CD14-positive monocyte (primary cell): ENCODE results near the gene NANOS3. TPM values are rescaled to one million over a fixed set of nuclear protein-coding genes. Genes with fewer than 3 reads are reported as not detected.

Source experiments
- DNase-seq, 3 donors: peaks; one replicate each; pipeline ENCODE4 v3.0.0-alpha.2; 2011 to 2022
- H2AFZ ChIP-seq: 2 replicates; pipeline ENCODE4 v1.6.0; 2012; ENCODE audit warnings: mild to moderate bottlenecking, low read depth, low read length, inconsistent platforms; ENCODE audit not compliant: insufficient read depth, poor library complexity, severe bottlenecking
- H3K27ac ChIP-seq, 2 donors: 1 replicate in 1 of 2; 2 replicates in 1 of 2; pipeline ENCODE4 v1.5.1; 2012 to 2013; ENCODE audit warnings: low read length in 2 of 2, control low read depth in 1 of 2, inconsistent platforms in 1 of 2, low read depth in 1 of 2, mild to moderate bottlenecking in 1 of 2
- H3K27me3 ChIP-seq, 2 donors: one replicate each; pipeline versions ENCODE4 v1.6.0 to v1.6.1; 2011 to 2013; ENCODE audit warnings: low read length in 2 of 2; ENCODE audit not compliant: control insufficient read depth in 2 of 2, insufficient read depth in 2 of 2
- H3K36me3 ChIP-seq, 2 donors: replicated peaks in 1 of 2; 1 replicate in 1 of 2; 2 replicates in 1 of 2; pipeline versions ENCODE4 v1.5.1 to v1.6.1; 2012 to 2013; ENCODE audit warnings: low read length in 2 of 2, control low read depth in 1 of 2, inconsistent platforms in 1 of 2, mild to moderate bottlenecking in 1 of 2; ENCODE audit not compliant: insufficient read depth in 2 of 2, control insufficient read depth in 1 of 2
- H3K4me1 ChIP-seq, 2 donors: 1 replicate in 1 of 2; 2 replicates in 1 of 2; pipeline versions ENCODE4 v1.5.1 to v1.6.1; 2012 to 2013; ENCODE audit warnings: low read length in 2 of 2, control low read depth in 1 of 2, inconsistent platforms in 1 of 2, mild to moderate bottlenecking in 1 of 2, moderate library complexity in 1 of 2; ENCODE audit not compliant: insufficient read depth in 2 of 2, control insufficient read depth in 1 of 2
- H3K4me2 ChIP-seq: replicated peaks from 2 replicates; pipeline ENCODE3; 2012; ENCODE audit warnings: low read length, moderate library complexity, mild to moderate bottlenecking; ENCODE audit not compliant: poor library complexity, severe bottlenecking; ENCODE audit errors: extremely low read depth
- H3K4me3 ChIP-seq, 3 experiments: fragments of 200-600 bp in 1 of 3; sonication (generic) in 1 of 3; replicated peaks in 1 of 3; 1 replicate in 2 of 3; 2 replicates in 1 of 3; pipeline ENCODE4 v1.5.1; 2011 to 2013; ENCODE audit warnings: low read length in 3 of 3, mild to moderate bottlenecking in 3 of 3, control low read depth in 2 of 3, low read depth in 2 of 3, inconsistent platforms in 1 of 3, moderate library complexity in 1 of 3
- H3K79me2 ChIP-seq: 2 replicates; pipeline ENCODE4 v1.6.0; 2012; ENCODE audit warnings: mild to moderate bottlenecking, control low read depth, inconsistent platforms, low read length, moderate library complexity; ENCODE audit not compliant: insufficient read depth
- H3K9ac ChIP-seq: 2 replicates; pipeline ENCODE4 v1.6.0; 2017; ENCODE audit warnings: low read length, mild to moderate bottlenecking; ENCODE audit not compliant: insufficient read depth, poor library complexity, severe bottlenecking
- H3K9me3 ChIP-seq, 2 donors: replicated peaks in 1 of 2; 1 replicate in 1 of 2; 2 replicates in 1 of 2; pipeline versions ENCODE4 v1.5.1 to v1.6.1; 2012 to 2013; ENCODE audit warnings: low read length in 2 of 2, control low read depth in 1 of 2; ENCODE audit not compliant: control insufficient read depth in 1 of 2, insufficient read depth in 1 of 2
- H4K20me1 ChIP-seq: 2 replicates; pipeline ENCODE4 v1.6.0; 2012; ENCODE audit warnings: mild to moderate bottlenecking, low read length, control low read depth, moderate library complexity; ENCODE audit not compliant: insufficient read depth
- H3K27ac Mint-ChIP-seq, 7 donors: one replicate each; pipeline ENCODE4 v1.8.0; 2020; ENCODE audit warnings: mild to moderate bottlenecking in 7 of 7, mixed read lengths in 7 of 7, moderate library complexity in 6 of 7, inconsistent platforms in 2 of 7
- H3K27me3 Mint-ChIP-seq, 3 donors: one replicate each; pipeline ENCODE4 v1.8.0; 2021 to 2022; ENCODE audit warnings: low read depth in 3 of 3, mild to moderate bottlenecking in 3 of 3, mixed read lengths in 3 of 3, moderate library complexity in 3 of 3, inconsistent platforms in 1 of 3
- H3K36me3 Mint-ChIP-seq, 2 donors: one replicate each; pipeline ENCODE4 v1.8.0; 2020; ENCODE audit warnings: mixed read lengths in 2 of 2, inconsistent platforms in 1 of 2, mild to moderate bottlenecking in 1 of 2
- H3K4me1 Mint-ChIP-seq: one replicate; pipeline ENCODE4 v1.8.0; 2020; ENCODE audit warnings: mild to moderate bottlenecking, mixed read lengths
- H3K4me3 Mint-ChIP-seq, 2 donors: one replicate each; pipeline ENCODE4 v1.8.0; 2020; ENCODE audit warnings: mild to moderate bottlenecking in 2 of 2, mixed read lengths in 2 of 2, moderate library complexity in 1 of 2
- H3K9me3 Mint-ChIP-seq, 7 donors: one replicate each; pipeline ENCODE4 v1.8.0; 2020 to 2022; ENCODE audit warnings: mixed read lengths in 7 of 7, mild to moderate bottlenecking in 6 of 7, moderate library complexity in 6 of 7, inconsistent platforms in 2 of 7
- WGBS: methylation state at CpG from one replicate; pipeline ENCODE4 v1.1.5; 2013; ENCODE audit warnings: missing lambda C conversion rate; ENCODE audit not compliant: insufficient coverage; 5-methylcytosine and 5-hydroxymethylcytosine counted together
- intact Hi-C, 2 donors: fragments of 100-400 bp; cut with micrococcal nuclease; formaldehyde crosslinking; loops; one replicate each; pipeline versions ENCODE4 v1.15.0 to v1.15.1; 2023
- polyA plus RNA-seq, 3 donors: library from polyadenylated mRNA; depleted of rRNA in 1 of 3; unstranded in 2 of 3; stranded (reverse) in 1 of 3; fragments of 300-500 nt in 2 of 3; fragments of >200 nt in 1 of 3; fragmentation: Illumina TruSeq in 2 of 3; gene quantifications; 1 replicate in 2 of 3; 2 replicates in 1 of 3; pipeline ENCODE4 v1.2.3, GENCODE V29; 2012 to 2021
- TF ChIP-seq, protein P1 (sequence below): fragments of 200-600 bp; IDR thresholded peaks from one replicate; pipeline ENCODE4 v1.8.0; 2022; ENCODE audit warnings: antibody characterized with exemption, mild to moderate bottlenecking

Gene NANOS3
- polyA plus RNA-seq, 3 donors, result not detected

DNA sequence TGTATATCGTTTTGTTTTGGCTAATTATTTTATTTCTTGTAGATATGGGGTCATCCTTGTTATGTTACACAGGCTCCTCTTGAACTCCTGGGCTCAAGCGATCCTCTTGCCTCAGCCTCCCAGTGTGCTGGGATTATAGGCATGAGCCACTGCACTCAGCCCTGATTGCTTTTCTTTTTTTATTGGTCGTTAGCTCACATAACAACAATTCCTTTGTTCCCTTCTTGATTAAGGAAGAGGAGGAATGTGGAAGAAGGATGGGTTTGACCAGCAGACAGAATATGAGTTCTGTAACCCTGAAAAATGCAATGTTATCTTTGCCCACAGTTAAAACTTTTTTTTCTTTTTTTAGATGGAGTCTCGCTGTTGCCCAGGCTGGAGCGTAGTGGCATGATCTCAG is 17.6 kb downstream of the NANOS3 start:
- intact Hi-C loops, result no loop called here
- WGBS, result 100% methylated on average over 2 of the region's 5 CpGs
- Histone ChIP-seq H3K79me2 (no peaks in the 10 kb centered on the region), H3K4me3 (no peak overlapping the region), H4K20me1 (no peaks in the 10 kb centered on the region), H3K27ac (no peak overlapping the region), H3K4me2 (no peak overlapping the region), H3K36me3 (no peaks in the 10 kb centered on the region), H2AFZ (no peak overlapping the region), H3K27me3 (no peaks in the 10 kb centered on the region), H3K9ac (no peak overlapping the region), H3K4me1 (no peaks in the 10 kb centered on the region), H3K9me3 (no peaks in the 10 kb centered on the region)
- Mint-ChIP-seq H3K36me3 (peaks cover 0 to 3% of the 10 kb centered on the region in 2 donors), H3K27me3 (peaks cover 0 to 3% (median 2%) of the 10 kb centered on the region in 3 donors), H3K4me1 (no peaks in the 10 kb centered on the region), H3K9me3 (no peaks in the 10 kb centered on the region), H3K27ac (peak overlapping the region in 1 of 7 donors; percentile 50), H3K4me3 (no peak overlapping the region)
- DNase-seq, result no peak
- TF ChIP-seq, protein P1, sequence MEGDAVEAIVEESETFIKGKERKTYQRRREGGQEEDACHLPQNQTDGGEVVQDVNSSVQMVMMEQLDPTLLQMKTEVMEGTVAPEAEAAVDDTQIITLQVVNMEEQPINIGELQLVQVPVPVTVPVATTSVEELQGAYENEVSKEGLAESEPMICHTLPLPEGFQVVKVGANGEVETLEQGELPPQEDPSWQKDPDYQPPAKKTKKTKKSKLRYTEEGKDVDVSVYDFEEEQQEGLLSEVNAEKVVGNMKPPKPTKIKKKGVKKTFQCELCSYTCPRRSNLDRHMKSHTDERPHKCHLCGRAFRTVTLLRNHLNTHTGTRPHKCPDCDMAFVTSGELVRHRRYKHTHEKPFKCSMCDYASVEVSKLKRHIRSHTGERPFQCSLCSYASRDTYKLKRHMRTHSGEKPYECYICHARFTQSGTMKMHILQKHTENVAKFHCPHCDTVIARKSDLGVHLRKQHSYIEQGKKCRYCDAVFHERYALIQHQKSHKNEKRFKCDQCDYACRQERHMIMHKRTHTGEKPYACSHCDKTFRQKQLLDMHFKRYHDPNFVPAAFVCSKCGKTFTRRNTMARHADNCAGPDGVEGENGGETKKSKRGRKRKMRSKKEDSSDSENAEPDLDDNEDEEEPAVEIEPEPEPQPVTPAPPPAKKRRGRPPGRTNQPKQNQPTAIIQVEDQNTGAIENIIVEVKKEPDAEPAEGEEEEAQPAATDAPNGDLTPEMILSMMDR, result no peak

DNA sequence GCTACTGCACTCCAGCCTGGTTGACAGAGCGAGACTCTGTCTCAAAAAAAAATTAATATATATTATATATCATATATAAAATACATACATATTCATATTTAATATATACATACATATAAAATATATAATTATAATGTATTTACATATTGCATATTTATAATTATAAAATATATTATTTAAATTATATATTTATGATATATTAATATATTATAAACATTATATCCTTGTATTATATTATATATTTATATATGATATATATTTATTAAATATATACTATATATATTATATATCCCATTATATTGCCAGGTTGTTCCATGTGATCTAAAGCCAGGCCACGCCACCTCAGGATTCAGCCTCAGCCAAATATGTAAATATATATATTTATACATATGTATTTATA is 19.3 kb downstream of the NANOS3 start:
- no peak for DNase-seq
- no peaks in the 10 kb centered on the region for H3K79me2 ChIP-seq
- Mint-ChIP-seq H3K36me3 (peaks cover 0 to 3% of the 10 kb centered on the region in 2 donors), H3K9me3 (no peaks in the 10 kb centered on the region), H3K27me3 (peaks cover 0 to 6% (median 2%) of the 10 kb centered on the region in 3 donors), H3K27ac (no peak overlapping the region), H3K4me3 (no peak overlapping the region), H3K4me1 (peaks cover 3% of the 10 kb centered on the region)
- no CpG with 5 or more reads among the region's 2 CpGs for WGBS
- H3K9ac ChIP-seq, result no peak overlapping the region
- no peak overlapping the region for H3K4me3 ChIP-seq
- TF ChIP-seq, protein P1, result no peak
- H3K9me3 ChIP-seq, result no peaks in the 10 kb centered on the region
- H3K27me3 ChIP-seq, result no peaks in the 10 kb centered on the region
- no peak overlapping the region for H3K4me2 ChIP-seq
- H3K36me3 ChIP-seq, result no peaks in the 10 kb centered on the region
- H3K27ac ChIP-seq, result no peak overlapping the region
- no peaks in the 10 kb centered on the region for H4K20me1 ChIP-seq
- intact Hi-C loops, result no loop called here
- no peaks in the 10 kb centered on the region for H3K4me1 ChIP-seq
- no peak overlapping the region for H2AFZ ChIP-seq
